HG02885 (cell line): ENCODE measurements around the gene UBL4A.
A peak's percentile ranks its signal among the peaks of the same experiment; 100 is the strongest.

Source experiments
- ATAC-seq: cut with Tn5 transposase; IDR thresholded peaks from one replicate; pipeline ENCODE4 v1.9.1; 2021; ENCODE audit warnings: mild to moderate bottlenecking; ENCODE audit not compliant: unreplicated experiment, poor library complexity

UBL4A gene

DNA sequence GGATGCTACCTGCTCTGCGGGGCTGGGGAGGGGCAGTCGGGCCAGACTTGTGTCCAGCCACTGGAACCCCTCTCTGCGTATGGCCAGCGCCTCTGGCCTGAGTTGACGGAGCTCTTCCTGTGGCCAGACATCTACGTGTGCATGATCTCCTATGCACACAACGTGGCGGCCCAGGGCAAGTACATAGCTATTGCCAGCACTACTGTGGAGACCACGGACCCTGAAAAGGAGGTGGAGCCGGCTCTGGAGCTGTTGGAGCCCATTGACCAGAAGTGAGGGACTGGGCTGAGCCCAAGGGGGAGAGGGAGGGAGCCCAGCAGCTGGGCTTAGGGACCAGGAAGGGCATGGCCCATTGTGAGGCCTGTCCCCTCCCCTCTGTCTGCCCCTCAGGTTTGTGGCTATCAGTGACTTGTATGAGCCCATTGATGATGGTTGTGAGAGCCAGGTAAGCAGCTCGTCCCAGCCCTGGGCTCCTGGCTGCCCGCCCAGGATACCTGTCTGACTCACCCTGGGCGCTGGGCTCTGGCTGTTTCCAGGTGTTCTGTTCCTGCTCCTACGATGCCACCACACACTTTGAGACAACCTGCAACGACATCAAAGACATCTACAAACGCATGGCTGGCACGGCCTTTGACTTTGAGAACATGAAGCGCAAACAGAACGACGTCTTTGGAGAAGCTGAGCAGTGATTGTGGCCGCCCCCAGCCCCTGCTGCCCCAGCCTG lies 44.3 kb downstream of the UBL4A start:
- no peak for ATAC-seq

DNA sequence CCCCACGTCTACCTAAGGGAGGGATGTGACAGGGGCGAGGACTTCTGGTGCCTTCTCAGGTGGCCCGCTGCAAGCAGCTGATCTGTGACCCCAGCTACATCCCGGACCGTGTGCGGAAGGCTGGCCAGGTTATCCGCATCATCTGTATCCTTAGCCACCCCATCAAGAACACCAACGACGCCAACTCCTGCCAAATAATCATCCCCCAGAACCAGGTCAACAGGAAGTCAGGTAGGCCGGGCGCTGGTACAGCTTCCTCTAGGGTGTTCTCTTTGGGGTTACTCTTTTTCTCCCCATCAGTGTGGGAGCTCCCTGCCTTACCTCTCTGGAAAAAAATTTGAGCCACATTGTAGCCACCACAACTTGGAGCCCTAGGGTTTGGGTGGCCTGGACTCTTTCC lies 44.9 kb downstream of the UBL4A start:
- no peak for ATAC-seq

DNA sequence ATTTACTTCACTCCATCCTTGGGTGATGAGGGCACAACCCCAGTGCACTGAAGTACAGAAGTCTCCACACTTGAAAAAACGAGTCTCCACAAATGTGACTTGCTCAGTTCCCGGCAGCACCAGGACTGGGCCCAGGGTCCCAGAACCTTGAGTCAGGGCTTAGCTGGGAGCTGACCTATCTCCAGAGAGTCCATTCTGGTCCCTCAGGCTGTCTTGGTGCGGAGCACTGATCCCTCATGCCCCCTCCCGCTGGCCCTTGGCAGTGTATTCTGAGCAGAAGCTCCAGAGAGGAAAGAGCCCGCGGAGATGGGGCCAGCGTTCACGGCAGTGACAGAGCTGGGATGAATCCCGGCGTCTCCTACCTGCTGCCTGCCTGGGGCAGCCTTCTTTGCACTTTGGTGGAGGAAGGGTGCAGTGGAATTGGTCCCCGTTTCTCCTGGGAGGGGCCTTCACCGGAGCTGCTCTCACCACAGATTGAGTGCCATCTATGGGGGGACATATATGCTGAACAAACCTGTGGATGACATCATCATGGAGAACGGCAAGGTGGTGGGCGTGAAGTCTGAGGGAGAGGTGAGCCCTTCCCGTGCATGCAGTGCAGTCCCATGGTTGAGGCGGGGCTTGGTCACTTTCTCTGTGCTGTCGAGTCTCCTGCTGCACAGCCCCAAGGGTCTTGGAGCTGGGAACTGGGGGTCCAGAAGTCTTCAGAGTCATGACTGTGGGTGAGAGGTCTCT lies 45.6 kb downstream of the UBL4A start:
- no peak for ATAC-seq

DNA sequence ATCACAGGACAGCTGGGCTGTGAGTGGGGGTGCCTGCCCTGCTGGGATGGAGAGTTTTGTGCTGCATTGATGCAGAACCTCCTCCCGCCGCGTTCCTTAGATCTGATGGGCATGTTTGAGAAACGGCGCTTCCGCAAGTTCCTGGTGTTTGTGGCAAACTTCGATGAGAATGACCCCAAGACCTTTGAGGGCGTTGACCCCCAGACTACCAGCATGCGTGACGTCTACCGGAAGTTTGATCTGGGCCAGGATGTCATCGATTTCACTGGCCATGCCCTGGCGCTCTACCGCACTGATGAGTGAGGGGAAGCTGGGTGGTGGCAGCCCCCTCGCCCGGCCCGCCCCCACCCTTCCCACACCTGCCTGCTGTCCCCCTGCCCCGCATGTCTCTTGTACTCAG lies 46.6 kb downstream of the UBL4A start:
- no peak for ATAC-seq

DNA sequence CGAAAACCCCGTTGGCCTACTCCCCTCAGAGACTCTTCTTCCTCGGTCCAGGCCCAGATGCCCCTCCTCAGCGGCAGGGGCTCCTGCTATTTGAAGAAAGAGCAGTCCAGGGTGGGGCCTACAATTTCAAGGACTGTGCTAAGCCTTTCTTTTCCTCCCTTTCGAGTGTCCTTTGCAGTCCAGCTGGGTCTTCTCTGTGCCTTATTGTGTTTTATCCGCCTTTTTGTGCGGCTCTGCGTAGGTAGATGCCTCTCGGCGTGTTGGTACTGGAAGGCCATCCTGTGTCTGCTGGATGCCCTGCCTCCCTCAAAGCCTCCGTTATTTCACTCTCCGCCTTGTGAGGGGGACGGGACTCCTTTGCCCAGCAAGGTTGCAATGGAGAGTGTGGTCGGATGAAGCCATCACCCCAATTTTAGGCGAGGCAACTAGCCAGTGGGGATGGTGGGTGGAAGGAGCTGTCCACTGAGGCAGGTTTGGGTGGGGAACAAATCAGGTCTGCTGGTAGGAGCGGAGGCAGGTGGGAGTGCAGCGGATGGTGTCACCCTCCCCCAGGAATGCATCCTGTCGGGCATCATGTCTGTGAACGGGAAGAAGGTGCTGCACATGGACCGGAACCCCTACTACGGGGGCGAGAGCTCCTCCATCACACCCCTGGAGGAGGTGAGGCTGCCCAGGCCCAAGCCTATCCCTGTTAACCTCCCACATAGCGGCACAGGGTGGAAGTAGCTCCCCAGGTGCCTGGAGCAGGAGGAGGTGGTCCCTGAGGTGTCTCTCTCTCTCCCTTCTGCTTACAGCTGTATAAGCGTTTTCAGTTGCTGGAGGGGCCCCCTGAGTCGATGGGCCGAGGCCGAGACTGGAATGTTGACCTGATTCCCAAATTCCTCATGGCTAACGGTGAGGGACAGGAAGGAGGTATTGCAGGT lies 48.2 kb downstream of the UBL4A start:
- ATAC-seq = no peak

DNA sequence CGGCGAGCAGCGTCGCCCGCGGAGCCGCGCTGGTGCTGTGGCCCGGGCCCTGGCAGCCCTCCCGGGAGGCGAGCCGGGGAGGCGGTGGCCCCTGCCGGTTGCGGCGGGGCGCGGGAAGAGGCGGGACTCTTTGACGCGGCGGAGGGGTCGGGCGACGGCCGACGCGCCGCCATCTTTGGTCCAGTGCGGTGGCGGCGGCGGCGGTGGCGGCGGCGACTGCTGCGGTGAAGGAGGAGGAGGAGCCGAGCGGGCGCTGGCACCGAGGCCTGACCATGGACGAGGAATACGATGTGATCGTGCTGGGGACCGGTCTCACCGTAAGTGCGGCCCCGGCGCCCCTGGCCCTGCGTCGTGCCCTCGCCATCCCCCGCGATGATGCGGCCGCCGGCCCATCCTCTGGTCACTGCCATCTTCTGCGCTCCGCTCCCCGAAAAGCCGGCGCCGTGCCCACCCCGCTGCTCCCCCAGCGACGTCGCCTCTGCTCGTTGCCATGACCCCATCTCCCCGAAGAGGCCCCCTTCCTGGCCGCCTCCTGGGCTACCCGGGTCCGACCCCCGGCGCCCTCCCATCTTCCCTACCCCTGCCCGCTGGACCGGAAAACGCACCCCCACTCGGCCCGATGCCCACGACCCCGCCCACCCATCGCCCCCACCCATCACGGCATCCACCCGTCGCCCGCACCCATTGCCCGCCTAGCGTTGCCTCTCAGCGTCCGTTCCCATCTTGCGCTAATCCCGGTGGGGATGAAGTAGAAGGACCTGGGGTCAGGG lies 49.2 kb downstream of the UBL4A start, which contains the start of gene GDI1:
GDI1 (plus strand) TSS at position 172 of the 770 bp plus-strand sequence; CDS start at position 273, 101 bp downstream.
- ATAC-seq = peak; percentile 52

DNA sequence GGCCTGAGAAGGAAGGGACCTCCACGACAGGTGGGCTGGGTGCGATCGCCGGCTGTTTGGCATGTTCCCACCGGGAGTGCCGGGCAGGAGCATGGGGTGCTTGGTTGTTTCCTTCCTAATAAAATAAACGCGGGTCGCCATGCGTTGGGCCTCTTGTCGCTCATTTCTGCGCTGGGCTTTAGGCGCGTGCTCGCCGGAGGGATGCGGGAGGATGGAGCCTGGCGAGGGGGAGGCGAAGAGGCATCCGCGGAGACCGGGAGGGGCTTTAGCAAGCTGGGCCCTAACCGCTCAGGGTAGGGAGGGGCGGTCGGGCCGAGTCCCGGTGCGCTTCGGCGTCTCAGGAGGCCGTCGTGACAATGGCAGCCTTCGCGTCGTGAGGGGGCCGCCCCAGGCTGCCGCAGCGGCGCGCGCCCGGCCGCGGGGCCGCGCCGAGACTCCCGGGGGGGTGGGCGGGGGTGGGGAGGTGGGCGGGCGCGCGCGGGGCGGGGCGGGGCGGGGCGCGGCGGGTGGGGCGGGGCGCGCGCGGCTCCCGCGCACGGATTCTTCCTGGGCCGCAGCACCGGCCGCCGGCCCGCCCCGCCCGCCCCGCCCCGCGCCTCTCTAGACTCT lies 49.9 kb downstream of the UBL4A start:
- peak; percentile 50 for ATAC-seq

DNA sequence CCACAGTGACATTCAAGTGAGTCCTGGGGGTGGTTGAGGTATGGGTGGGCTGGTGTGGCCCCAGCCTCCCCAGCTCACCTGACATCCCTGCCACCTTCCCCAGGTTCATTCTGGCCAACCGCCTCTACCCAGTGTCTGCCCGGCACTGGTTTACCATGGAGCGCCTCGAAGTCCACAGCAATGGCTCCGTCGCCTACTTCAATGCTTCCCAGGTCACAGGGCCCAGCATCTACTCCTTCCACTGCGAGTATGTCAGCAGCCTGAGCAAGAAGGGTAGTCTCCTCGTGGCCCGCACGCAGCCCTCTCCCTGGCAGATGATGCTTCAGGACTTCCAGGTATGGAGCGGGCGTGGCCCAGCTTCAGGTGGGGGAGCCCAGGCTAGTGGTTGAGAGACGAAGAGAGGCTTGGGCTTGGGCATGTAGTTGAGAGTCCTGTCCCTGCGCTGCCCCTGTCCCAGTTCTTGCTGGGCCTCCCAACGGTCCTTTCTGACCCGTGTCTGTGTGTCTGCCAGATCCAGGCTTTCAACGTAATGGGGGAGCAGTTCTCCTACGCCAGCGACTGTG lies 51.2 kb downstream of the UBL4A start:
- ATAC-seq = no peak

DNA sequence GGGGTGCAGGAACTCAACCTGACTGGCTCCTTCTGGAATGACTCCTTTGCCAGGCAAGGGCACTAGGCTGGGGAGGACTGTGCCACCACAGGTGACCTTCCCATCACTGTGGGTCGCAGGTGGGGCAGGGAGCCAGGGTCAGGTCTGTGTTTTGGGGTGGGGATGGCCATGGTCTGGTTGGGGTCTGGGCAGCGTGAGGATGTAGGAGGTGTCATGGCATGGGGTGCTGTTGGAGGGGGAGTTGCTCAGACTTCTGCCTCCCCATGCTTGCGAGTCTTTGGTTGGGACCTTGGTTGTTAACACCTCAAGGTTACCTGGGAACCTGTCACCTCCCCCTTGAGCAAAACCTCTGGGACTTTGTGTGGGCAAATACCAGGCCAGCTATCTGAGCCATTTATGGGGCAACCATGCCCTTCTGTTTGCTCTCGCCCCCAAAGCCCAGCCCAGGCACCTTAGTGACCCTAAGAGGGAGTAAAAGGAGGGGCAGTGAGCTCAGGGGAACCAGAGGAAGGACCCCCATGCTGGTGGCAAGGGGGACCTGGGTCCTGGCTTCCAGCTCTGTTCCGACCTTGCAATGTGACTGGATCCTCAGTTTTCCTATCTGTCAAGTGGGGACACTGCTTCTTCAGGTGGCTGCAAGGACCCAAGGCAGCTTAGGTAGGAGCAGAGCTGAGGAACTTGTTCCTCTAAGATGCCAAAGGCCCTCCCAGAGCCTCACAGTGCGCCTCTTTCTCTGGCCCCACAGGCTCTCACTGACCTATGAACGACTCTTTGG lies 51.8 kb downstream of the UBL4A start:
- no peak for ATAC-seq
